ENCODE results near the gene RCC2. TPM values are rescaled to one million over a fixed set of nuclear protein-coding genes. Genes with fewer than 3 reads are reported as not detected.
A peak's percentile ranks its signal among the peaks of the same experiment; 100 is the strongest.
"Not testable (repeated sequence)": the region's sequence is repeated elsewhere in the genome, so short reads cannot be mapped to it uniquely, and the experiment has no call there.

RCC2 gene
- polyA plus RNA-seq, 4 donors, result 86.1 to 109 (median 94.9) TPM

DNA sequence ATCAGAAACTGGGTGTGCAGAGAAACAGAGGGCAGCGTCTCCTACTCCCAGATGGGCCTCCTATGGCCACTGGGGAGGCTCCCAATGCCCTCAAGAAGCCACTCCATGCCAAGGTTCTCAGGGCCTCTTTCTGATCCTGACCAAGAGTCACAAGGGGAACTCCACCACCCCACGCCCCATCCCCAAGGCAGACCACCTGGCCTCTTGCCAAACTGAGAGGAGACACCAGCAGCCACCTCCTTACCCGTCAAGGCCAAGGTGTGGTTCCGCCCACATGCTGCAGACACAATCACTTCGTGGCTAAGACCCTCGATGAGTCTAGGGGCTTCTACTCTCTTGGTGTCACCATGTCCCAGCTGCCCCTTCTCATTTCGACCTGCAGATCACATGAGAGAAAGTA, 17.0 kb downstream of the RCC2 start:
- DNase-seq (ENCODE audit: low read depth in 4 of 4, low spot score in 2 of 4), result no peak

DNA sequence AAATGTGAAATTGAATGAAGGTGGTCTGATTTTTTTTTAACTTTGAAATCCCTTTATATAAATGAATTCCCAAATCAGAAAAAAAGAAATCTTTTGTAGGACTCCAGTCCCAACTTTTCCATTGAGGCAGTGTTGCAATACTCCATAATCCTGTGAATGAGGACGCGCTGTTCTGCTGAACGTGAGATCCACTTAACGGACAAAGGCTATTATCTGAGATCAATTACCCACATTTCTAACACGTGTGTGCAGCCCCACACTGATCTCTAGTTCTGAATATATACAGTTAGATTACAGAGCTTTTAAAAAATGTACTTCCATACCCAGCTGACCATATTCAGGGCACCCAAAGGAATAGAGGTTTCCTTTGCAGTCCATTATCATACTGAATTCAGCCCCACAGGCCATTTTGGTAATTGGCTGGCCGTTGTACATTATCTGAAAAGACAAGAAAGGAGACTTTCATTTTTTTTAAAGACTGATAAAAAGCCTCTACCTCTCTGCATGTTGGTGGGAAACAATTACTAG, 19.0 kb downstream of the RCC2 start:
- no peak for DNase-seq (ENCODE audit: low read depth in 4 of 4, low spot score in 2 of 4)

DNA sequence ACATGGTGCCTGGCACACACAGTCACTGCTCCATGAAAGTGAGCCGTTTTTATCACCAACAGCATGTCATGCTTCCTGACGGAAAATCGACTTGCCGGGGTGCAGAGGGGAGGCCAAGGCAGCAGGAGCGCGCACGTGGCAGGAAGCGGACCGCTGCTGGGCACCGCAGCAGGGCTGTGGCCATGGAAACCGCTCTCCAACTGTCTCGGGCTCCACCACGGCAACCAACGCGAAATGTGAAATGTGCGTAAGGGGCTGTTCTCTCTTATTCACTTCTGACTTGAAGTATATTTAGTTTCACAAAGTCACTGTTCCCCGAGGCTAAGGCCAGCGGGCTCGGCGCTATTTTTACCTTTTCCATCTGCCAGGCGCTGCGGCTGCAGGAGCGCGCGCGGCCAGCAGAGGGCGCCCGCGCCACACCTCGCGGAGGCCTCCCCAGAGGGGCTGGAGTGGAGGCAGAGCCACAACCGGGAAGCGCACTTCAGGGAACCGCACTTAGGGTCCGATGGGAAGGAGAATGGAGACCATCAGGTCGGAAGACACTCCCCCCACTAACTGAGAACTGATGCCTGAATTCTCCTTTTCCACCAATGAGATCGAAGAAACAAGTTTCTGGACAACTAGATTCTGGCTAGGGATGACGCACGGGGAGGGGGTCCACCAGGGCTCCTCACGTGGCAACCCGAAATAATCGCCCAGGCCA, 19.7 kb downstream of the RCC2 start:
- no peak for DNase-seq (ENCODE audit: low read depth in 4 of 4, low spot score in 2 of 4)

DNA sequence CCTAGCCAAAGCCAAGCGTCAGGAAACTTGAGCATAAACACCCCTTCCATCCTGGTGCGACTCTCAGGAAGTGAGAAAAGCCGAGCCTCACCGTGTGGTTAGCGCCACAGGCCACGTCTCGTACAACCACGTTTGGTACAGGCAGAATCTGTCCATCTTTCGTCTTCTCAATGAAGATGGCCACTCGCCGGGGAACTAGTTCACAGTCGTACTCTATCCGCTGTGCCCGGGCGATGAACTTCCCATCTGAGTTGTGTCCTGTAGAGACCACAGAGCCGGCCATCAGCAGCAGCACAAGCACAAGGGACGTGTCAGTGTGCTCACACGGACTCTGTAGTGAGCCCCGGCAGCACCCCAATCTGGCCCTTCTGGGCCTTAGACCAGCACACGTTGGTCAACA, 23.1 kb downstream of the RCC2 start:
- no peak for DNase-seq (ENCODE audit: low read depth in 4 of 4, low spot score in 2 of 4)

DNA sequence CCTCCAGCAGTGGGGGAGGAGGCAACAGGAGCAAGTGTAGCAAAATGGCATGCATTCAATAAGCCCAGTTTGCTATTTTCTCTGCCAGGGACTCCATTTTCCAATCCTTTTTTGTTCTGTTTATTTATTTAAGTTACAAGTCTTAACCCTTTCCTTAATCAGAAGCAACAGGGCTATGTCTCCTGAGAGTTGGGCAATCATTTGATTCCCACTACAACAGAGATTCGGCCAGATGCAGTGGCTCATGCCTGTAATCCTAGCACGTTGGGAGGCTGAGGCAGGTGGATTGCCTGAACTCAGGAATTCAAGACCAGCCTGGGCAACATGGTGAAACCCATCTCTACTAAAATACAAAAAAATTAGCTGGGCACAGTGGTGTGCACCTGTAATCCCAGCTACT, 25.5 kb downstream of the RCC2 start:
- DNase-seq (ENCODE audit: low read depth in 4 of 4, low spot score in 2 of 4), result no peak

DNA sequence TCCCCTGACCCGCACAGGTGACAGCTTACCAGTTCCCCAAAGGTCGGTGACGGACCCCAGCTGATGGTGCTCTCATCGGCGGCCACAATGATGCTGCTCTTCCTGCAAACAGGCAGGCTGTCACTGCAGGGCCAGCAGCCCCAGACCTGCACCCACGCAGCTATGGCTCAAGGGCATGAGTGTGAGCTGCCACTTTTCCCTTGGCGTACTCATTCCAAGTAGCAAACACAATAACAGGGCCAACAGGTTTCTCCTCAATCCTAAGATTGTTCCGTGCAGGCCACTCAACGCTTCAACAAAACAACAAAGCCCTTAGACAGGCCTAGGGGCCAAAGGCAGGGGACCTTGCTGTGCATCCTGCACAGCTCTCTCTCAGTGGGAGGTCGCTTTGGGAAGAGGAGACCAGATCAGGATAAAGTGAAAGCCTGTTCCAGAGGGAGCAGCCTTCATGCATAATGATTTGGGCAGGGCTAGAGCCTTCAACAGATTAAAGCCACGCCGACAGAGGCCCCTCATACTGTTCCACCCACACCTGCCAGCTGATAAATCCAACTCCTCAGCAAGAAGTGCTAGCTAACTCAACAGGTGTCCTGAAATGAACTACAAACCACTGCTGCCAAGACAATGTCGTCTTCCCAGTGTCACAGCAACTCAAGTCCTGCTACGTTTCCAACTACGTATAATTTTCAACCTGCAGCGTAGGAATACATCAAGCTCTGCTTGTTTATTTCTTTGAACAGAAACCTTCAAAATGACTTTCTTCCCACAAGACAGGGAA, 27.2 kb downstream of the RCC2 start:
- no peak for DNase-seq (ENCODE audit: low read depth in 4 of 4, low spot score in 2 of 4)

DNA sequence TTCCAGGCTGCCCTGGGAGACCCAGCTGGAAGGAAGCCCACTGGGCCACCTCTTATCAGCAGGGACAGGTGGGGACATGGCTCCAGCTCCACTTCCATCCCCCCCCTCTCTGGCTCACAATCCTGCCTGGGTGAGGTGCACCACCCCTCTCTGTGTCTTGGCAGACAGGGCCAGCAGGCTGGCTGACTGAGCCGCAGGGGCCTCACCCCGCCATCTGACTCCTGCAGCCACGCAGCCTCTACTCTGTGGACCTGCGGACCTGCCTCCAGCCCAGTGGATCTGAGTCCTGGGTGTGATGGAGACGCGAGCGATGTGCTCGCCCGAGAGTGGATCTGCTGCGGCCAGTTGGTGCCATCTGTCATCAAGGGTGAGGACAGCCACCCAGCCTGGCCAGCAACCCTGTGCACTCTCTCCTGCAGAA, 30.1 kb downstream of the RCC2 start:
- DNase-seq (ENCODE audit: low read depth in 4 of 4, low spot score in 2 of 4), result no peak

DNA sequence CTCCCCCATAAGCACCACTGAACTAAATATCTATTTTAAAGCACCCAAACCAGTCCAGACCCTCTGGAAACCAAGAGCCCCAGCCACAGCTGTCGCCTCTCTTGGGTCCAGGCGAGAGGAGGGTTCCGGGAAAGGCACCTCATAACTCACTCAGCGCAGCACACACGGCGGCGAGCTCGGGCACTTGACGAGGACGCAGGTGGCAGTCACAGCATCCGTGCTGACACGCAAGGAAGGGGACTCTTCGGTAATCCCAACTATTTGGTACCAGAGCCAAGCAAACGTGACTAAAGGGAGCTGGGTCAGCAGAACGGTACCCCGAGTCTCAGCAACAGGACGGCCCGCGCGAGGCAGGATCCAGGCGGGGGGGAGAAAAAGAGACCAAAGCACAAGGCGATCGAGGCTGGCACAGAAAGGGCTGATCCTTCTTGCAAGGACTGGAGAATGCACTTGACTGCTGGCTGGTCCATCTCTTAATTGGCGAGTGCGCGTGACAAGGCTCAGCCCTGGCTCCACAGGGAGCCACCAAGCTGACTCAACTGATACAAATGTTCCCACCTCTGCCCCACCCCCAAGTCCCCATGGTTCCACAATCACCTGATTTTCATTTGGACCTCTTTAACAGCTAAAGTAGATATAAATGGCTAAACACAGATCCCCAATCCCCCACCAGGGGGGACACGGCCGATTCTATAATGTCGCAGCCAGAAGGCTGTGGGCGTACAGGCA, 31.5 kb downstream of the RCC2 start:
- not testable (repeated sequence) for DNase-seq (ENCODE audit: low read depth in 4 of 4, low spot score in 2 of 4)

DNA sequence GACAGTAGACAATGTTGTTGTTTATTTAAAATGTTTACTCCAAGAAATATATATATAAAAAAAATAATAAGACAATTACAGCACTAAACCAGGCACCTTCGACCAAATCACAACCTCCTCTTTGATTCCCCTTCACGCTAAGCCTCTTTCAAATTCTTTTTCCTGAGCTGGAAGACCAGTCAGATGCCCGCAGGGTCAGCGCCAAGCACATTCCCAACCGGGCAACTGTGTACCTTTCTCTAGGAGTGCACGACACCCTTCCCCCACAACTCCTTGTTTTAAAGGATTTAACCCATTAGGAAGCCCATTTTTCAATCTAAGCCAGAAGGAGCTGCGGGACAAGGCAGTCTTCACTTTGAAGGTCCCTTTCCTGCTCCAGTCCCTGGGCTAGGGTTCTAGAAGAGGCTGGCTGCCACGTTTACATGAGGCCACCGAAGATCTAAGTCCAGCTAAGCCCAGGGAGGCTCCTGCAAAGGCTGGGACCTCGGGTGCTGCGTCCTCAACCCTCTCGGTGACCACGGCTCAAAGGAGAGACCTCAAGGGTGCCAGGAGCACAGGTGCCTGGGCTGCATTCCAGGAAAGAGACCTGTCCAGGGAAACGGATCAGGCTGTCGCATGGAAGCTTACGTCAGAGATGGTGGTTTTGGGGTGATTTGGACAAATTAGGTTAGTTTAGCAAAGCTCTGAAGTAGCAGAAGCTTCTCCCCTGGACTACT, 32.6 kb downstream of the RCC2 start:
- DNase-seq (ENCODE audit: low read depth in 4 of 4, low spot score in 2 of 4), result not testable (repeated sequence)

DNA sequence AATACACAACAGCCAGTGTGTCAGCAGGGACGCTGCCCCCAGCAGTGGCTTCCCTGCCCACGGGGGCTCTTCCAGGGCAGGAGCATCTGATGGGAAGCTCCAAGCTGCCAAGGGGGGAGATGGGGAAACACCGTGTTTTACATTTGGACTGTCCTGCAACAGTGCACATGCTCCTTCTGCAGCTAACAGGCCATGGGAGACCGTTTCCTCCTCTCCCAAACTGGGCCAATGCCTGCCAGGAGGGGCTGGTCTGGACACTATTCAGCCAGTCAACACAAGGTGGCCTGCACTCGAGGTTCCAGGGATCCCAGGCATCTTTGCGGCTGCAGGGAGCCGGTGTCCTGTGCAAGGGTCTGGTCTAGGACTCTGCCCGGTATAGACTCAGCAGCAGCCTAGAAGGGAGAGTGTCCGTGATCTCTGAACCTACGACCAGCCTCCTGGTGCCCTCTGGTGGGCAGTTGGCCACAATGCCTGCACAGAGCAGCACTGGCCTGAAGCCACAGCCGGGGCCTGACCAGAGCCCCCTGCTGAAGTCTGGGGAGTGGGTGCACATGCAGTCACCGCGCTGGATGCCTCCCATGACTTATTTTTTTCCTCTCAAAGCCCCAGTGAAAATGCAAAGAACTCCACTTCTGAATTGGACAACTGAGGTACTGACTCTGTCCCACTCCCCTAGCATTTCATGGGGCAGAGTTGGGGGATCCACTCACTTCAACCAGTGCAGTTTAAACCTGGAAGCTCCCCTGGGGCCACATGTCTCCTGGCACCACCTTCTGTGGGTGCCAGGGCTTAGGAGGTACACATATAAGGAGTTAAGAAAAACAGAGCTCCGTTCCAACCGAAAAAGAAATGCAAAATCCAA, 33.3 kb downstream of the RCC2 start:
- peak in 3 of 4 donors; percentile 26 to 39 (median 28) for DNase-seq (ENCODE audit: low read depth in 4 of 4, low spot score in 2 of 4)

DNA sequence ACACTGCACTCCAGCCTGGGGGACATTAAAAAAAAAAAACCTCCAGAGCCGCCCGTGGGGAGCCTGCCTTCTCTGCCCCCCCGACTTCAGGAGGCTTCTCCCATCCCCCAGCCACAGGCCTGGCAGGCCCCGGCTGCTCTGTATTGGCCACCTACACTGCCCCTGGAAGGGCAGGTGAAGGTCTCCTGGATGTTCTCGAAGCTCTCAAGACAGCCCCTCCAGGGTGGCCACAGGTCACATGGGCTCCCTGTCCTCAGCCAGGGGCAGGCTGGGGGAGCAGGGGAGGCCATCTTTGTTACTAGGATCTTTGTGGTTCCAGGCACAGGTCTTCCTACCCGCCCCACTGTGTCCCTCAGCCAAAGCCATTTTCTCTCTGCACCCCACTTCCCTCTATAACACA, 34.7 kb downstream of the RCC2 start:
- no peak for DNase-seq (ENCODE audit: low read depth in 4 of 4, low spot score in 2 of 4)

DNA sequence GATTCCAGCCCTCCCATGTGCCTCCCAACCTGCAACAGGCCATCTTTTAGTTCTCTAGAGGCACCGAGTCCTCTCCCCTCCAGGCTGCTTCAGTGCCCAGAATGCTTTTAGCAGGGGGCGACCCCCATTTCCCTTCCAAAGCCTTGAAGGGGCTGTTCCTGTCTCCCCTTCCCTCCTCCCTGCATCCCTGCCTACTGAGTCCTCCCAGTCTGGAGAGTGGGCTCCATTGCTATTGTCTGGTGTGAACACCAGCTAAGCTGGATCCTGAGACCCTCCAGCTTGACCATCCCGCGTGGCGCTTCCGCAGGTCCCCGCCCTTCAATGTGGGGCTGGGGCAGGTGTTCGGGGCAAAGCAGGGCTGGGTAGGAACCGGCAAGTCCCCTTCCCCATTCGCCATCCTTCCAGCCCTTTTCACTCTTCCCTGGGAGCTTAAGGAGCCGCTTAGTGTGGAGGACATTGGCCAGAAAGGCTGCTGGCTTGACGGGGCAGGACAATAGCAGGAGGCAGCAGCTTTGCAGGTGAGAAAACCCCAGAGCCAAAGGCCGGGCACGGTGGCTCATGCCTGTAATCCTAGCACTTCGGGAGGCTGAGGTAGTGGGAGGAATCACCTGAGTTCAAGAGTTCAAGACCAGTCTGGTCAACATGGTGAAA, 35.3 kb downstream of the RCC2 start:
- no peak for DNase-seq (ENCODE audit: low read depth in 4 of 4, low spot score in 2 of 4)

DNA sequence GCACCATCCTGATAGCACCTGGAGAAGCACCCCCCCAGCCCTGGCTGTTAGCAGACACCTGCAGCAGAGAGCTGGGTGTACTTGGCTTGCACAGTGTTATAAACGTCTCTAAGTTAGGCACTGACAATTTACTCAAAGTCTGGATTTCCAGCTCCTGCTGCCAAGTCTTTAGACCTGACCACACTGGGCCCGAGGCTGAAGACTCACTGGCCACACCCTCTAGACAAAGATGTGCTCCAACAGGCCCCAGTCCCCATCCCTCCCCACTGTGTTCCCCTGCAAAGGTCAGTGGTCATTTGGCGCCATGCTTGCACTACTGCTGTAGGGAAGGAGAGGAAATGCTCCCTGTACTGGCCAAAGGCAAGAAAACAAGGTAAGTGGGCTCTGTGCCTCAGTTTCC, 36.4 kb downstream of the RCC2 start:
- no peak for DNase-seq (ENCODE audit: low read depth in 4 of 4, low spot score in 2 of 4)

DNA sequence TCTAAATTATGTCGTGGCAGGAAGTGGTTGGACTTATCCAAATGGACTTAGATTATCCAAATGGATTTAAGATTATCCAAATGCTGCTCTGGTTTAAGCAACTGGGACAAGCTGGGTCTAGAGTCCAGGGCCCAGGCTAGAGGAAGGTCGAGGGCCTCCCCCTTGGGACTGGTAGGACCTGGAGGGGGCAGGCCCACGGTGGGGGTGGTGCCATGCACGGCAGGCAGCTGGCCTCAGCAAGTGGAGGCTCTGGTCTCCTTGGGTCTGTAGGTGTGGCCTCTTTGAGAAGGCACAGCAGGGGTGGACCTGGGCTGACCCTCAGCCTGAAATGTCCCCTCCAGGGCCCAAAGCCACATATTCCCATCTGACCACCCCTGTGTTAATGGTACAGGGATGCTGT, 37.6 kb downstream of the RCC2 start:
- DNase-seq (ENCODE audit: low read depth in 4 of 4, low spot score in 2 of 4), result no peak

DNA sequence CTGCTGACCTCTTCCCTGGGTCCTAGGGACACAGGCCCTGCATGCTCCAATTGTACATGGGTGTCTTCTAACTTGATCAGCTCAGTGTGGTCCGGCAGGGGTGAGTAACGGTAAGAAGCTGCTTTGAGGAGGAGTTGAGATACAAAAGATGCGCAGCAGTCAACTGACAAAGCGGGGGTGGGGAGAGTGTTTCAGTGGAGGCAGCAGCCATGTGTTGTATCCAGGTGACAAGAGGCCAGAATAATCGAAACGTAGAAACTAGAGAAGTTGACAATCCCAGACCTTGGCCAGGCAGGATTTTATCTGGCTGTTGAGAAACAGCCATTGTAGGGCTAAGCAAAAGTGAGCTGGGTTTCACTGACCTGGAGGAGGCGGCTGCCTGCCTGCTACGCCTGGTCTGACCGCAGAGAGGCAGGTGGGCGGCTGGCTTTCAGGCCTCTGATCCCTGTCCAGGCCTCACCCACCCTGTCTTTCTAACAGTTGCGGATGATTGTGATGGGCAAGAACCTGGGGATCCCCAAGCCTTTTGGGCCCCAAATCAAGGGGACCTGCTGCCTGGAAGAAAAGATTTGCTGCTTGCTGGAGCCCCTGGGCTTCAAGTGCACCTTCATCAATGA, 38.6 kb downstream of the RCC2 start:
- no peak for DNase-seq (ENCODE audit: low read depth in 4 of 4, low spot score in 2 of 4)

DNA sequence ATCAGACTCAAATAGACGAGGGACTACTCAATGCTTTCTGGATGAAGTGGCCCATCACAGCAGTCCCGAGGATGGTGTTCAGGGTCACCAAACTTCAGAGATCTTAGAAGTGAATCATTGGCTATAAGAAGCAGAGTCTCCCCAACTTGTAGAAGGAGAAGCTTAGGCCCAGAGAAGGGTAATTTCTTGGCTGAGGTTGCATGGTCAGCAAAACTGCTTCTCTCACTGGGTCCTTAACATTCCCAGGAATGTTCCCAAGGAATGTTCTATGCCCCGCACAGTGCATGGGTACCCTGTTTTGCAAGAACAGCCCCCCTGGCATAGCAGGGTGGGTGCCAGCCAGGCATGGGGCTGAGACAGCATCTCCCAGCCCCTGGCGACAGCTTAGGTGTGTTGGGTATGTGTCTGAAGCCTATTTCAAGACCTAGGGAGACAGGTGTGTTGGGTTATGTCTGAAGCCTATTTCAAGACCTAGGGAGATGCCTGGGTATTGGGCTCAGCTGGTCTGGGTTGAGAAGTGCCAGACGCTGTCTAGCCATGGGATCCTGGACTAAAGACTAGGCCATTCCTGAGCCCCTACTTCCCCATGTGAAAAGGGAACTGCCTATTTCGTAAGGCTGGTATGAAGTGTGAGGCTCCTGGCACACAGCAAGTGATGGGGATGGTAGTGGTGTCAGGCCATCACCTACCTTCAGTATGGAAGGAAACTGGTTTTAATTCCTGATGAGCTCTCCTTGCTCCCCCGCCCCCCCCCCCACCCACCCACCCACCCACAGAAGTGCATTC, 41.4 kb downstream of the RCC2 start:
- DNase-seq (ENCODE audit: low read depth in 4 of 4, low spot score in 2 of 4), result no peak

DNA sequence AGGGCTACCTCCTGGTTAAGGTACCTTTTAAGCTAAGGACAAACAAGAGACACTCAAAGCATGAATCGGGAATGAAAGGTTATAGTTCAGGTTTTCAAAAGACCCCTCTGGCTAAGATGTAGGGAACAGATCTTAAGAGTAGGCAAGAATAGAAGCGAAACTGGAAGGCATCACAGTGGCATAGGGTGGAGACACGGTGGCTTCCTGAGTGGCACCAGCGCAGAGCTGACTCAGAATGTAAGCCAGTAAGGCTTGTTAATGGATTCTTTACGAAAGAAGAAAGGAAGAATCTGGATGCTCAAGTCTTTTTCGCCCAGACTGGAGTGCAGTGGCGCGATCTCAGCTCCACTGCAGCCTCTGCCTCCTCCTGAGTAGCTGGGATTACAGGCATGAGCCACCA, 46.2 kb downstream of the RCC2 start:
- DNase-seq (ENCODE audit: low read depth in 4 of 4, low spot score in 2 of 4), result no peak

DNA sequence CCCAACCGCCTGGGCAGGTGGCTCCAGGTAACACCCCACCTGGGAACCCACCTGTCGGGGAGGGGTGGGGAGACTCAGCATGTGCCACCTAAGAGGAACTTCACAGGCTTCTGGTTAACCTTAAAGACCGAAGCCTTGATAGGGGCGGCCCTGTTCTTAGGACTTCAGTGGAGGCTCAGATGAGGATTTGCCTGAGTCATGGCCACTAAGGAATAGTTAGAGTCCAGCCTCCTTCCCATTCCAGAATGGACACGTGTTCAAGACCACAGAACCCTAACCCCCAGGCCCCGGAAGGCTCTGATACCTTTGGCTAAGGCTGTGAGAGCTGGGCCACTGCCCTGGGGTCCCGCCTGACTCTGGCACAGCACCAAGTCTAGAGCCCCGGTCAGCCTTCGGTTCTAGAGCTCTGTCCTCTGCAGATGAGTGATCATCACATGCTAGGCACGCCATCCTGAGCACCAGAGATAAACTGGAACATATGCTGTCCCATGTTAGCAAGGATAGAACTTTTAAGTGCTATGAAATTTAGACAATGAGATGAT, 47.2 kb downstream of the RCC2 start:
- DNase-seq (ENCODE audit: low read depth in 4 of 4, low spot score in 2 of 4), result no peak
